ENCODE measurements around the gene CCL24.
"Not testable (repeated sequence)": the region's sequence is repeated elsewhere in the genome, so short reads cannot be mapped to it uniquely, and the experiment has no call there.

Gene CCL24, protein sequence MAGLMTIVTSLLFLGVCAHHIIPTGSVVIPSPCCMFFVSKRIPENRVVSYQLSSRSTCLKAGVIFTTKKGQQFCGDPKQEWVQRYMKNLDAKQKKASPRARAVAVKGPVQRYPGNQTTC

DNA sequence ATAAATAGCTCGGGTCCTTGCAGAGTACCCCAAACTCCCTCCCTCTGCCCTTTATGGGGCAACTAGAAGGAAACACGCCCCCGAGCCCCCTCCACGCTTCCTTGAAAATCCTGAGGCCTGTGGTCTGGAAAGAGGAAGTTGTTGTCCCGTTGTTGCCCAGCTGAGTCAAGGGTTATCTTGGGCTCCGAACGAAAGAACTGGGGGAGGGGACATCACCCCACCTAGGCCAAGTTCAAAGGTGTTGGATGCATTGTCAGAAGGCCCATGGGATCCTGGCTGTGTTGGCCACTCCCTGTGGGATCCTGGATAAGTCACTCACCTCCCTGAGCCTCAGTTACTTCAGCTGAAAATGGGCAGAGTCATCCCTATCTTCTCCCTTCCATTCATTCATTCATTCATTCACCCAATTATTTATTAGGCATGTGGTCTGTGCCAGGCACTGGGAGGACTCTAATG lies at the start of gene CCL24:
Gene CCL24 (minus strand): TSS at position 26 of the 456 bp plus-strand sequence. CDS start 91 bp downstream, outside the sequence.
- no peak for DNase-seq (ENCODE audit: low read depth)

DNA sequence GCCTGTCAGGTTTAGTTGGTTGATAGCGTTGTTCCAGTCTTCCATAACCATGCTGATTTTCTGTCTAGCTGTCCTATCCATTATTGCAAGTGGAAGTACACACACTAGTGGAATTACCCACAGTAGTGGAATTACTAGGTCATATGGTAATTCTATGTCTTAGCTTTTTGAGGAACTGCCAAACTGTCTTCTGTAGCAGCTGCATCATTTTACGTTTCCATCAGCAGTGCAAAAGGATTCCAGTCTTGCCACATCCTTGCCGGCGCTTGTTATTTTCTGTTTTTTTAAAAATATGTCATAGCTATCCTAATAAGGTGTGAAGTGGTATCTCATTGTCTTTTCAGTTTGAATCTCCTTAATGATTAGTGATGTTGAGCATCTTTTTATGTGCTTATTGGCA lies 48.0 kb upstream of the CCL24 start:
- no peak for DNase-seq (ENCODE audit: low read depth)

DNA sequence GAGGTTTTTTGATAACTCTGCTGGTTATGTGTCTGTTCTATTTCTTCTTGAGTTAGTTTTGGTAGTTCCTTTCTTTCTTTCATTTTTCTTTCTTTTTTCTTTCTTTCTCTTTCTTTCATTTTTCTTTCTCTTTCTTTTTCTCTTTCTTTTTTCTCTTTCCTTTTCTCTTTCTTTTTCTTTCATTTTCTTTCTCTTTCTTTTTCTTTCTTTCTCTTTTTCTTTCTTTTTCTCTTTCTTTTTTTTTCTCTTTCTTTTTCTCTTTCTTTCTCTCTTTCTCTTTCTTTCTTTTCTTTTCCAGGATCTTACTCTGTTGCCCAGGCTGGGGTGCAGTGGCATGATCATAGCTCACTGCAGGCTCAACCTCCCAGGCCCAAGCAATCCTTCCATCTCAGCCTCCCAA lies 44.8 kb upstream of the CCL24 start:
- DNase-seq (ENCODE audit: low read depth): no peak

DNA sequence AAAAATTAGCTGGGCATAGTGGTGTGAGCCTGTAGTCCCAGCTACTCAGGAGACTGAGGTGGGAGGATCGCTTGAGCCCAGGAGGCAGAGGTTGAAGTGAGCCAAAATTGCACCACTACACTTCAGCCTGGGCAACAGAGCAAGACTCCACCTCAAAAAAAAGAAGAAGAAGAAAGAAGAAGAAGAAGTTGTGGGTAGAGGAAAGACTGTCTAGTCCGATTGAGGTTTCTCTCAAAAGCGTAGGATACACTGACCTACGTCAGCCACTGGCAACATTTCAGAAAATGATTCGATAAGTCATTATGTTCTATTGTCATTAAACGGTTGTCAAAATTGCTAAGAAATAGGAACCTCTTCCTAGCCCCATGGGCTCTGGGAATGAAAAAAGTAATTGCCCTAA lies 42.9 kb upstream of the CCL24 start:
- DNase-seq (ENCODE audit: low read depth): no peak

DNA sequence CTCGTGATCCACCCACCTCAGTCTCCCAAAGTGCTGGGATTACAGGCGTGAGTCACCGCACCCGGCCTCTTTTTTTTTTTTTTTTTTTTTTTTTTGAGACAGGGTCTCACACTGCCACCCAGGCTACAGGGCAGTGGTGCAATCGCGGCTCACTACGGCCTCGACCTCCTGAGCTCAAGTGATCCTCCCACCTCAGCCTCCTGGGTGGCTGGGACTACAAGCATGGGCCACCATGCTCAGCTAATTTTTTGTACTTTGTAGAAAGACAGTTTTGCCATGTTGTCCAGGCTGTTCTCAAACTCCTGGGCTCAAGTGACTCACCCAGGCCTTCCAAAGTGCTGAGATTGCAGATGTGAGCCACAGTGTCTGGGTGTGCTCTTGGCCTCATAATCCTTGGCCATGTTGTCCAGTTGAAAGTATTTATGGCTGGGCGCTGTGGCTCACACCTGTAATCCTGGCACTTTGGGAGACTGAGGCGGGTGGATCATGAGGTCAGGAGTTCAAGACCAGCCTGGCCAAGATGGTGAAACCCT lies 41.3 kb upstream of the CCL24 start:
- DNase-seq (ENCODE audit: low read depth): not testable (repeated sequence)

DNA sequence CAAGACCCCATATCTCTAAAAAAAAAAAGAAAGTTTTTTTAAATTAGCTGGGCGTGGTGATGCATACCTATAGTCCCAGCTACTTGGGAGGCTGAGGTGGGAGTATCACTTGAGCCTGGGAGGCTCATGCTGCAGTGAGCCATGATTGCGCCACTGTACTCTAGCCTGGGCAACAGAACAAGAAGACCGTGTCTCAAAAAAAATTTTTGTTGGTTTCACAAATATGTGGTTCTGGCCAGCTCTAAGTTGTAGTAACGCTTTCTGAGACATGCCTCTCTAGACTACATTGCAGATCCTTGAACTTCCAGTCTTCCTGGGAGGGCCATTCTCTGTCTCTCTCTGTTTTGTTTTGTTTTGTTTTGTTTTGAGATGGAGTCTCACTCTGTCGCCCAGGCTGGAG lies 40.6 kb upstream of the CCL24 start:
- DNase-seq (ENCODE audit: low read depth): no peak

DNA sequence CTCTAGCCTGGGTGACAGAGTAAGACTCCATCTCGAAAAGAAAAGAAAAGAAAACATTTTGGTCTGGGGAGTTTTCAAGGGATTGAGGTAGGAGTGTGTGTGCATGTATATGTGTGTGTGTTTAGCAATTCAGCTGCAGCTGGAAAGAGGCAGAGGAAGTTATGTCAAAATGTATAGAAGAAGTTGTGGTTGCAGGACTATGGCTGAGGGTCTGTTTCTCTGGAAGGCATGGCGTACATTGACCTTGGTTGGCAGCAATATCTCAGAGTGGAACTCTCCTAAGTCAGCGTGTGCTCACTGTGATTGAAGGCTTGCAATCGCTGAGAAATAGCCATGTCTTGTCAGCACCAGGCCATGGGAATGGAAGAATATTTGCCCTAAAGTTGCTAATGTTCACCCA lies 36.6 kb upstream of the CCL24 start:
- no peak for DNase-seq (ENCODE audit: low read depth)

DNA sequence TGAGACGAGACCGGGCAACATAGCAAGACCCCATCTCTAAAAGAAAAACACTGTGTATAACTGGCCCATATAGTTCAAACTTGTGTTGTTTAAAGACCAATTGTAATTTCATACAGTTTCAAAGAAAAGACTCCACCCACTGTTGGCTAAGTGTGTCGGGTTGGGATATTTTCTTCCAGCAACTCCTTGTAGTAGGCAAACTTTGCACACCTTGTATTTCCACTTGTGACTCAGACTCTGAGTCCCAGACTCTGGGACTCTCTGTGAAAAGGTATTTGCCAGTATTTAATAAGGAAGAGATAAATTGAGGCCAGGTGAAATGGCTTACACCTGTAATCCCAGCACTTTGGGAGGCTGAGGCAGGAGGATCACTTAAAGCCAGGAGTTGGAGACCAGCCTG lies 36.0 kb upstream of the CCL24 start:
- no peak for DNase-seq (ENCODE audit: low read depth)

DNA sequence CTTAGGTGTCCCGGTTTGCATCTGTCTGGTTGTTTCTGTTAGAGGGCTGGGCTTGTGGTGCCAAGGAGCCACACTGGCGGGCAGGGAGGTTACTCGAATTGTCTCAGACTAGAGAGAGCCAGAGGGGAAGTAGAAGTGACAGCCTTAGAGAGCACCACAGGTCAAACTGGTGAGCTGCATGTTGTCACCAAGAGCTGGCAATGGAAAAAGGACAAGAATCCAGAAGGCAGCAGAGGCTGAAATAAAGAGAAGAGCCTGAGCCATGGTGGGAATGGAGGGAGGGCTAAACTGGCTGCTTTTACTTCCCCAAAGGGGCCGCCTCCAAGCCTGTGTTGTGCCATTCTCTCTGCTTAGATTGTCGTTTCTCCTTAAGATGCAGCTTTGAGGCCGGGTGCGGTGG lies 34.1 kb upstream of the CCL24 start:
- DNase-seq (ENCODE audit: low read depth): no peak

DNA sequence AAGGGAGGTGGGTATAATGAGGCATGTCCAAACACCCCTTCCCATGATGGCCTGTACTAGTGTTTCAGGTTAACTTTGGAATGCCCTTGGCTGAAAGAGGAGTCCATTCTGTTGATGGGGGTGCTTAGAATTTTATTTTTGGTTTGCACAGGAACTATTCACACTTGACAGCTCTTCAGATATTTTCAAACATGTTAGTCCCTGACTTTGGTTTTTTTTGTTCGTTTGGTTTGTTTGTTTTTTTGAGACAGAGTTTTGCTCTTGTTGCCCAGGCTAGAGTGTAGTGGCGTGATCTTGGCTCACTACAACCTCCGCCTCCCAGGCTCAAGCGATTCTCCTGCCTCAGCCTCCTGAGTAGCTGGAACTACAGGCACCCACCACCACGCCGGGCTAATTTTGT lies 31.5 kb upstream of the CCL24 start:
- DNase-seq (ENCODE audit: low read depth): not testable (repeated sequence)

DNA sequence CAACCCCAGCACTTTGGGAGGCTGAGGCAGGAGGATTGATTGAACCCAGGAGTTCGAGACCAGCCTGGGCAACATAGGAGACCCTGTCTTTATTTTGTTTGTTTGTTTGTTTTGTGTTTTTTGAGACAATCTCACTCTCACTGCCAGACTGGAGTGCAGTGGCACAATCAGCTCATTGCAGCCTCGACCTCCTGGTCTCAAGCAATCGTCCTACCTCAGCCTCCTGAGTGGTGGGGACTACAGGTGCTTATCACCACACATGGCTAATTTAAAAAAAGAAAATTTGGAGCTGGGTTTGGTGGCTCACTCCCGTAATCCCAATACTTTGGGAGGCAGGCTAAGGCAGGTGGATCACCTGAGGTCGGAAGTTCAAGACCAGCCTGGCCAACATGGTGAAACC lies 30.6 kb upstream of the CCL24 start:
- DNase-seq (ENCODE audit: low read depth): no peak

DNA sequence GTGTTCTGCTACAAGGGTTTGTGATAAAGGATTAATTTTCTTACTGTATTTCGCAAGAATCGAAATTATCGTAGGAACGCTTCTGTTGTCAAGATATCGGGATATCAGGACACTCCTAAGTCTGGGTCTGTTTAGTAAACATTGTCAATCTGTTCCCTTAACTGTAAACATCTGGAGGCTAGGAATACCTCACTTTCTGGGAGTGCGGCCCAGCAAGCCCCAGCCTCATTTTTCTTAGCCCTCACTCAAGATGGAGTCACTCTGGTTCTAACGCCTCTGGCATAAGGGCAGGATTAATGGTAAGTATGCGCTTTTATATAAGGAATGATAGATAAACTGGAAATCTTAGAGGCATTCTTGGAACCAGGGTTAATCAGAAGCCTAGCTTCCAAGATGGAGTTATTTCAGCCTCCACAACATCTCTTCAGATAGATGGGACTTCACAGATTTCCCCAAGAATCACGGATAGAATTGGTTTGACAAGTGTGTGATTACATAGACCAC lies 30.1 kb upstream of the CCL24 start:
- DNase-seq (ENCODE audit: low read depth): no peak

DNA sequence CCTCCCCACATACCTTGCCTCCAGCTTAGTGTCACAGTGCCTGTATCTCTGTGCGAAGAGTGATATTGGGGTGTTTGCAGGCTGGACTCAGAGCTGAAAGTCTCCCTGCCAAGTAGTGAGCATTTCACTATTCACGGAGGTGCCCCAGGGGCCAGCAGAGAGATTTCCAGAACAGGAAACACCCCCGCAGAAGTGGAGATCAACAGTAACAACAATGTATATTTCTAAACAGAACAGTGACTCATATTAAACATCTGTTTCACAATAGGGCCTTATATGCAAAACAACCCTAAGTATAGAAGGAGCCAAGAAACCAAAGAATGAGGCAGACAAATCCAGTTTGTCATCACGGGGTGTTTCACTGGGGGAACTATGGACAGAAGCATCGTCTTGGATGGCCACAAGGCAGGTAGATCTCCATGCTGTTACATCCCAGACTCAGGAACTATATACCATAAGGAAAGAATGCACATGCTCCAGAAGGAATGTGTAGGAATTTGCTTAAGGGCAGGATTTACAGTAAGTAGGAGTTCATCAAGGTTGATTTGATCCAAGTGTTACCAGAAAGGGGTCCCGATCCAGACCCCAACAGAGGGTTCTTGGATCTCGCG lies 29.3 kb upstream of the CCL24 start:
- DNase-seq (ENCODE audit: low read depth): no peak

DNA sequence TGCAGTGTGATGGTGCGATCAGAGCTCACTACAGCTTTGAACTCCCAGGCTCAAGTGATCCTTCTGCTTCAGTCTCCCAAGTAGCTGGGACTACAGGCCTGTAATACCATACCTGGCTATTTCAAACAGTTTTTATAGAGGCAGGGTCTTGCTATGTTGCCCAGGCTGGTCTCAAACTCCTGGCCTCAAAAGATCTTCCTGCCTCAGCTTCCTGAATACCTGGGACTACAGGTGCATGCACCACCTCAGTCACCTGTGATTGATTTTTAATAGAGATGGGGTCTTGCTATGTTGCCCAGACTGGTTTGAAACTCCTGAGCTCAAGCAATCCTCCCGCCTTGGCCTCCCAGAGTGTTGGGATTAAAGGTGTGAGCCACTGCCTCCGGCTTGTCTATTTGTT lies 26.4 kb upstream of the CCL24 start:
- DNase-seq (ENCODE audit: low read depth): no peak

DNA sequence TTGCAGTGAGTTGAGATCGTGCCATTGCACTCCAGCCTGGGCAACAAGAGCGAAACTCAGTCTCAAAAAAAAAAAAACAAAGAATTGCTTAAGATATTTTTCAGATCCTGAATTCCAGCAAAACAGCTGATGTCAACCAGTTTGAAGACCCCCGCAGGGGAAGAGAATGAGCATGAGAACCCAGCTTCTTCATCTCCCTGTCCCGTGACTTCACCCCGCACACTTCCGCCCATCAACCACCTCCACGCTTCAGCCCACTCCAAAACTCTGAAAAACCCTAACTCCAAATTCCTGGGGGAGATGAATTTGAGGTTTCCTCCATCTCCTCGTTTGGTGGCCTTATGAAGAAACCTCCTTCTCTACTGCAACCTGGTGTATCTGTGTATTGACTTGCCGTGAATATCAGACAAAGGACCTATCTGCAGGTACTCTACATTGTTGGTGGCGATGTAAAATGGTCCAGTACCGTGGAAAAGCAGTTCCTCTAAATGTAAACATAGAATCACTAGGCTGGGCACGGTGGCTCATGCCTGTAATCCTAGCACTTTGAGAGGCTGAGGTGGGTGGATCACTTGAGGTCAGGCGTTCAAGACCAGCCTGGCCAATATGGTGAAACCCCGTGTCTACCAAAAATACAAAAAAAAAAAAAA lies 24.8 kb upstream of the CCL24 start:
- DNase-seq (ENCODE audit: low read depth): not testable (repeated sequence)

DNA sequence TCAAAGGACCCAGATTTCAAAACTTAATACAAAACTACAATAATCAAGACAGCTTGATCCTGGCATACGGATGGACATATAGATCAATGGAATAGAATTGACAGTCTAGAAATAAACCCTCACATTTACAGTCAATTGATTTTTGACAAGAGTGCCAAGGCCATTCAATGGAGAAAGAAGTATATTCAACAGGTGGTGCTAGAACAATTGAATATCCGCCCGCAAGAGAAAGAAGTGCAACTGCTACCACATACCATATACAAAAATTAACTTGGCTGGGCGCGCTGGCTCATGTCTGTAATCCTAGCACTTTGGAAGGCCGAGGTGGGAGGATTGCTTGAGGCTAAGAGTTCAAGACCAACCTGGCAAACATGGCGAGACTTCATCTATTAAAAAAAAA lies 23.2 kb upstream of the CCL24 start:
- DNase-seq (ENCODE audit: low read depth): no peak

DNA sequence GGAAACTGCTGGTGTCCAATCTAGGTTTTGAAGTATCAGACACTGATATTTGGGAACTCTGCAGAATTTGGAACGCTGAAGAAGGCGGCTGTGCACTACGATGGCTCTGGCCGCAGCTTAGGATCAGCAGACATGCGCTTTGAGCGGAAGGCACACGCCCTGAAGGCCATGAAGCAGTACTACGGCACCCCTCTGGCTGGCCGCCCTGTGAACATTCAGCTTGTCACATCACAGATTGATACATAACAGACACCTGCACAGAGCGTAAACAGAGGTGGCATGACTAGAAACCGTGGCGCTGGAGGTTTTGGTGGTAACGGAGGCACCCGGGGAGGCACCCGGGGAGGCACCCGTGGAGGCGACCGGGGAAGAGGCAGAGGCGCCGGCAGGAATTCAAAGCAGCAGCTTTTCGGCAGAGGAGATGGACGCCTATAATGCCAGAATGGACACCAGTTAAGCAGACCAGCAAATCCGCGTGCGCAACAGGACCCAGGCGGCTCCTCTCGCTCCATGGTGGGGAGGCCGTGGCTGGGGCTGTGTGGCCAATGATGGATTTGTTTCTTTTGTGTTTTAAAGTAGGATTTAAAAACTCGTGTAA lies 22.2 kb upstream of the CCL24 start:
- DNase-seq (ENCODE audit: low read depth): no peak

DNA sequence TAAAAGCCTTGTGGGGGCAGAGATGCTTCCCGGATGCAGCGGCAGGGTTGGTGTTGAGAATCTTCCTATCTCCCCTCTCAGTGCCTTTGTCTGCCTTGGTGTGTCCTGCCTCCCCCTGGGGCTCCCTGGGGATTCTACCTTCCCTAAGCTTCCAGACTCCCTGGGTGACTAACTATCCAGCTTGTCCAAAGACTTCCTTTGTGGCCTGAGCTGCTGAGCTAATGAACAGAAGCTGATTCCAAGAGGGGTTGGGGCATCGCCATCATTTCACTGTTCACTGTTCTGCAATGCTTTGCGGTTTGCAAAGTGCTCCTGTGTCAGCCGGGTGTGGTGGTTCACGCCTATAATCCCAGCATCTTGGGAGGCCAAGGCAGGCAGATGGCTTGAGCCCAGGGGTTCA lies 20.1 kb upstream of the CCL24 start:
- not testable (repeated sequence) for DNase-seq (ENCODE audit: low read depth)

DNA sequence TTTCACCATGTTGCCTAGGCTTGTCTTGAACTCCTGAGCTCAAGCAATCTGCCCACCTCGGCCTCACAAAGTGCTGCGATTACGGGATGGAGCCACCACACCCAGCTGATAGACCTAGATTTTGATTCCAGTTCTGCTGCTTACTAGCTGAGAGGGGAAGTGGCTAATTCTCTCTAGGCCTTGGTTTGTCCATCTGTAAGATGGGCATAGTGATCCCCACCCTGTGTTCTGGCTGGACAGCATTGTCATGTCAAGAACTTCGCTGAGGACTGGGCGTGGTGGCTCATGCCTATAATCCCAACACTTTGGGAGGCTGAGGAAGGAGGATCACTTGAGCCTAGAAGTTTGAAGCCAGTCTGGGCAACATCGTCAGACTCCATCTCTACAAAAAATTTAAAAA lies 17.4 kb upstream of the CCL24 start:
- DNase-seq (ENCODE audit: low read depth): no peak

DNA sequence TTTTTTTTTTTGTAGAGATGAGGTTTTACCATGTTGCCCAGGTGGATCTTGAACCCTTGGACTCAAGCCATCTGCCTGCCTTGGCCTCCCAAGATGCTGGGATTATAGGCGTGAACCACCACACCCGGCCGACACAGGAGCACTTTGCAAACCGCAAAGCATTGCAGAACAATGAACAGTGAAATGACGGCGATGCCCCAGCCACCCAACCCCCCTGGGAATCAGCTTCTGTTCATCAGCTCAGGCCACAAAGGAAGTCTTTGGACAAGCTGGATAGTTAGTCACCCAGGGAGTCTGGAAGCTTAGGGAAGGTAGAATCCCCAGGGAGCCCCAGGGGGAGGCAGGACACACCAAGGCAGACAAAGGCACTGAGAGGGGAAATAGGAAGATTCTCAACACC lies 16.1 kb upstream of the CCL24 start:
- not testable (repeated sequence) for DNase-seq (ENCODE audit: low read depth)

DNA sequence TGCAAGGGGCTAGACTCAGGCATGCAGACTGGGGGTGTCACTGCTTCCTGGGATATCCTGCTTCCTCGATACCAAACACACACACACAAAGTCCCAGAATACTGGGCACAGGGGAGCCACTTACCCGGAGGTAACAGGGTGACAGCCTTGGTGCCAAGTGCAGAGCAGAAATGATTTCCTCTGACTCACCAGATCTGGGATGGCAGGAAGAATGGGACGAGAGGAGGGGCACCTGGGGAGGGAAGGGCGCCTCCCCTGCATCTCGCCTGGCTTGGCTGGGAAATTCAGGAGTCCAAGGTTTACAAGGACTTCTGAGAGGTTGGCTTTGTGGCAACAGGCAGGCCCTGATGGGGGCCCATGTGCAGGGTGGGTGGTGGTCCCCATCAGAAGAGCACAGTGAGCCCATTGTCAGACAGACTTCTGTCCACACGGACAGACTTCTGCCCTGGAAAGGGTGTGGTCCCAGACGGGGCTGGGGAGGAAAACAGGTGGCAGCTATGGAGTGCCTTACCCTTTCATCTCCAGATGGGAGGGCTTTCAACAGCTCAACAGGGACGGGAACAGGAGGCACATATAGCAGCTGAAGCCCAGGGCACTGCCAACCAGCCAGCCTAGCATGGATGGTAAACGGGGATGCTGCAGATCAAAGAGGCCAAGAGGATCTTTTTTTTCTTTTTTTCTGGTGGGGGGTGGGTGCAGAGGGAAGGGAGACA lies 9.7 kb upstream of the CCL24 start:
- no peak for DNase-seq (ENCODE audit: low read depth)

DNA sequence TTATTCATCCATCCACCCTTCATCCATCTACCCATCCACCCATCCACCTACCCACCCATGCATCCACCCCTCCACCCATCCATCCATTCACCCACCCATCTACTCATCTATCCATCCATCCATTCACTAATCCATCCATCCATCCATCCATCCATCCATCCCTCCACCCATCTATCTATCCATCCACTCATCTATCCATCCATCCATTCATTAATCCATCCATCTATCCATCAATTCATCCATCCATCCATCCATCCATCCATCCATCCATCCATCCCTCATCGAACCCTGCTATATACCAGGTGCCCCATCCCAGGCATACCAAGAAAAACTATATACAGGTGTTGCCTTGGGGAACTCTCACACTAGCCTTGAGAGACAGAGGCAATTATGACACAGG lies 7.1 kb upstream of the CCL24 start:
- DNase-seq (ENCODE audit: low read depth): no peak
